Mucosa of rectum (tissue), 2 donors: ENCODE data around the gene JUND.

Experiments
- H3K27ac ChIP-seq, 2 donors: one replicate each; pipeline ENCODE4 v1.7.0; 2013; ENCODE audit warnings: inconsistent platforms in 2 of 2, low read depth in 2 of 2, low read length in 2 of 2
- H3K27me3 ChIP-seq, 2 donors: one replicate each; pipeline ENCODE4 v1.7.0; 2013; ENCODE audit warnings: low read length in 2 of 2; ENCODE audit not compliant: control insufficient read depth in 2 of 2, insufficient read depth in 2 of 2
- H3K36me3 ChIP-seq, 2 donors: one replicate each; pipeline ENCODE4 v1.7.0; 2013; ENCODE audit warnings: low read length in 2 of 2; ENCODE audit not compliant: control insufficient read depth in 2 of 2, insufficient read depth in 2 of 2
- H3K4me1 ChIP-seq, 2 donors: one replicate each; pipeline ENCODE4 v1.7.0; 2013; ENCODE audit warnings: low read length in 2 of 2, mild to moderate bottlenecking in 1 of 2; ENCODE audit not compliant: control insufficient read depth in 2 of 2, insufficient read depth in 2 of 2
- H3K4me3 ChIP-seq, 2 donors: one replicate each; pipeline ENCODE4 v1.7.0; 2013; ENCODE audit warnings: low read length in 2 of 2
- H3K9ac ChIP-seq, 2 donors: one replicate each; pipeline ENCODE4 v1.7.0; 2013; ENCODE audit warnings: low read length in 2 of 2, low read depth in 1 of 2, mild to moderate bottlenecking in 1 of 2
- H3K9me3 ChIP-seq, 2 donors: one replicate each; pipeline ENCODE4 v1.7.0; 2013; ENCODE audit warnings: low read length in 2 of 2; ENCODE audit not compliant: control insufficient read depth in 2 of 2
- donor health status: healthy.
- donor health status: Normal muscosa, but diverticular disease.

The JUND gene

DNA sequence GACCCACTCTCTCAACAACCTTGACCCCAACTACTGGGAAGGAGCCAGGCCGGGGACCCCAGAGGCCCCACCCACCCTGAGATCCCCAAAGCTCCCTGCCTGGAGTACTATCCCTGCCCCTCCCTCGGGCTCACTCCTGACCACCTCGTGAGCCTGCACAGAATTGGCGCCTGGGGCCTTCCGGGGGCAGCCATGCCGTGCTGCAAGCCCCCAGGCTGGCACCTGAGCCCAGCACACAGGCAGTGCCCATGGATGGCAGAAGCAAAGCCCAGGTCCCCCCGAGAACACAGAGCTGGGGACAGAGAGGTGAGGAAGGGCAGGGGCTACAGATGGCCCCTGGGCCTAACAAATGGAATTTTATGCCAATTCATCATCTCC lies 27.5 kb upstream of the JUND start:
- Histone ChIP-seq H3K4me1 (peaks cover 43 to 47% of the 10 kb centered on the region in 2 donors), H3K9ac (no peak overlapping the region), H3K4me3 (no peak overlapping the region), H3K27me3 (no peaks in the 10 kb centered on the region), H3K36me3 (peaks cover 6 to 31% of the 10 kb centered on the region in 2 donors), H3K9me3 (no peaks in the 10 kb centered on the region), H3K27ac (no peak overlapping the region)

DNA sequence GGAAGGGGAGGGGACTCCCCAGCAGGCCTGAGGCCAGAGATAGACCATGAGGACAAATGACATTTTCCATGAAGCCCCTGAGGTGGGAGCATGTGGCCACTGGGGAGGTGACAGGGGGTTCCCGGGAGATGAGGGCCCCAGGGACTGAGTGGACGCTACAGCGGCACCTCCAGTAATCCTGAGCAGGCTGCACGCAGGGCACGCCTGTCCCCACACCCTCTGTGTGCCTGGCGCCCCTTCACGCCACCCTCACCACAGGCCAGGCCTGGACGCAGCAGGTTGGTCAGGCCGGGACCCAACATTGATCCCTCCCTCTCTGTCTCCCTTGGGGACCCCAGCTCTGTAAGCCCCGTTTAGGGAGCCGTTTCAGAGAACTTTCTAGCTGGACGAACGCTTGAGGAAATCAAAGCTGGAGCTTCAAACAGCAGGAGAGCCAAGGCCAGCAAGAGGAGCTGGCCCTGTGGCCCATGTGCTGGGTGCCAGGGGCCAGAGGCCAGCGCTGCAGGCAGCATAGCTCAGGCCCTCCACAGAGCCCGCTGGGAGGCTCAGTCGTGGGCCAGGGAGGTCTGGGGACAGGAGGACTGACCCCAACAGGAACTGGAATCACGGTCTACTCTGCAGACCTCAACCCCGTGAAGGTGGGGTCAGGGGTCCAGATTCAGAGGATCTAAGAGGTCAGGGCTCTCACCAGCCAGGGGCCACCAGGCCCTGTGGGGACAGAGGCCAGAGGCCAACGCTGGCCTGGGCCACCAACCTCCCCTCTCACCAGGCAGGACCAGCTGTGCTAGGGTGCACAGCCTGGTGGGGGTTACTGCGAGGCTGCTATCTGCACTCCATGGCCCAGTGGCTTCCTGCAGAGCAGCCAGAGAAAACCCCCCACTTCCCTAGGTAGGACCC lies 26.9 kb upstream of the JUND start:
- no peaks in the 10 kb centered on the region for H3K27me3 ChIP-seq
- H3K4me3 ChIP-seq: no peak overlapping the region
- H3K4me1 ChIP-seq: peaks cover 48% of the 10 kb centered on the region in 2 donors
- no peaks in the 10 kb centered on the region for H3K9me3 ChIP-seq
- peak overlapping the region in 1 of 2 donors; percentile 95 for H3K27ac ChIP-seq
- peak overlapping the region in 1 of 2 donors; percentile 10 for H3K9ac ChIP-seq
- peaks cover 4 to 27% of the 10 kb centered on the region in 2 donors for H3K36me3 ChIP-seq

DNA sequence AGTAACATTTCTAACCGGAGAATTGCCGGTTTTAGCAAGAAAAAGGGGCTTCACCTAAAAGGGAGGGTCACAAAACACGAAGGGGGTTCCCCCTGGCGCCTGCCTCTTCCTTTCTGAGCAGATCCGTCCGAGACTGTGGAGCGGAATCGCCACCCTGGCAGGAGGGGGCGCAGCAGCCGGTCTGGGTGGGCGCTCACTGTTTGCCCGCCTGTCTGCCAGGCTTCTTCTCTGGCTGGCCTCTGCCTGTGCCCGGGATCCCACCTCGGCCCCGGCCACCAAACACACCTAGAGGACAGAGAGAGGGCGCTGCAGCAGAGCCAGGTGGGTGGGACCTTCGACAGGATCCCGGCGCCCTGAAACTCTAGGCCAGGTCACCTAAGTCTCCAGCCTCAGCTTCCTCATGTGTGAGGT lies 25.9 kb upstream of the JUND start:
- Histone ChIP-seq H3K4me3 (no peak overlapping the region), H3K27ac (peak overlapping the region; percentile 17 to 95), H3K36me3 (peaks cover 2 to 21% of the 10 kb centered on the region in 2 donors), H3K4me1 (peaks cover 44 to 45% of the 10 kb centered on the region in 2 donors), H3K9me3 (no peaks in the 10 kb centered on the region), H3K27me3 (no peaks in the 10 kb centered on the region), H3K9ac (no peak overlapping the region)

DNA sequence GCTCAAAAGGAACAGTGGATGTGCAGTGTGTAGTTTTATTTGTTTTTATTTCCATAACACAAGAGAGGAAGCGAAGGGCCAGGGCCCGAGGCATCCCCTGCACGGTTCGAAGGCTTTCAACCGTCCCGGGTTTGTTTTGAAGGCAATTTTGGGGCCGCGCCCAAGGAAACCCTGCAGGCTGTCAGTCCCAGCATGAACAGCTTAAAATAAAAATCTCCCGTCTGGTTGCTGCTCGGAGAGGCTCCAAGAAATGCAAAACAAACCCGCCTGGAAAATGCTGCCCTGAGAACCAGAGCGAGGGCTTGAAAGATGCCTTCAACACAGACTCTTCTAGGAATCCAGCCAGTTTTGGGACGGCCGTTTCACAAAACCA lies 25.5 kb upstream of the JUND start:
- peak overlapping the region; percentile 23 to 95 for H3K27ac ChIP-seq
- H3K36me3 ChIP-seq: peaks cover 2 to 17% of the 10 kb centered on the region in 2 donors
- H3K4me3 ChIP-seq: peak overlapping the region in 1 of 2 donors; percentile 9

DNA sequence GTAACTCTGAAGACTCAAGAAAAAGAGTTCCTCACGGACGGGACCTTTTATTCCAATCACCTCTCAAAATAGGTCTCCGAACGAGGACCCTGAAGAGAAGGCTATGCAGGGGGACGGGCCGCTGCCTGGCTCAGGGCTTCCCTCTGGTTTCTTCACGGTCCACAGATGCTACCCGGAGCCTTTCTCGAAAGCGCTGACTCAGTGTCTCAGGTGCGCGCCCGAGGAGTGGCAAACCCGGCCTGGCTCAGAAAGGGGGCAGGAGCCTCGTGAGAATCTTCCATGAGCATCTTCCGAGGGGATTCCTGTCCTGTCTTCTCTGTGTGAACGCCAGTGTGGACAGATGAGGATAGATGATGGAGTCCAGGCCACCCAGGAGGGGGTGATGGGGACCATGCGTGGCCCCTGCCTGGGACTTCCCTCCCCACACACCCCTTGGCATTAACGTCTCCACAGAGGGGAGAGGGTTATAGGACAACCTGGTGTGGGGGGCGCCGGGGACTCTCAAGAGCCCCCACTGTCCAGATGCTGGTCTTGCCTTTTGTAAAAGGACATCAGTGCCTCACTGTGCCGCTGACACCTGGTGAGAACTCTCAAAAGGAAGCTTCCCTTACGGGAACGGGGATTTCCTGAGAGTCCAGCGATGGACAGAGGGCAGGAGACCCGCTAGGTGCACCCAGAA lies 24.9 kb upstream of the JUND start:
- Histone ChIP-seq H3K4me3 (peak overlapping the region in 1 of 2 donors; percentile 9), H3K27me3 (no peaks in the 10 kb centered on the region), H3K36me3 (peaks cover 2 to 13% of the 10 kb centered on the region in 2 donors), H3K9me3 (no peaks in the 10 kb centered on the region), H3K27ac (peak overlapping the region; percentile 23 to 95), H3K9ac (peak overlapping the region in 1 of 2 donors; percentile 24), H3K4me1 (peaks cover 37 to 43% of the 10 kb centered on the region in 2 donors)

More for the DNA sequence above, 25.5 kb upstream of the JUND start:
- Histone ChIP-seq H3K9me3 (no peaks in the 10 kb centered on the region), H3K27me3 (no peaks in the 10 kb centered on the region), H3K4me1 (peaks cover 40 to 41% of the 10 kb centered on the region in 2 donors), H3K9ac (no peak overlapping the region)

DNA sequence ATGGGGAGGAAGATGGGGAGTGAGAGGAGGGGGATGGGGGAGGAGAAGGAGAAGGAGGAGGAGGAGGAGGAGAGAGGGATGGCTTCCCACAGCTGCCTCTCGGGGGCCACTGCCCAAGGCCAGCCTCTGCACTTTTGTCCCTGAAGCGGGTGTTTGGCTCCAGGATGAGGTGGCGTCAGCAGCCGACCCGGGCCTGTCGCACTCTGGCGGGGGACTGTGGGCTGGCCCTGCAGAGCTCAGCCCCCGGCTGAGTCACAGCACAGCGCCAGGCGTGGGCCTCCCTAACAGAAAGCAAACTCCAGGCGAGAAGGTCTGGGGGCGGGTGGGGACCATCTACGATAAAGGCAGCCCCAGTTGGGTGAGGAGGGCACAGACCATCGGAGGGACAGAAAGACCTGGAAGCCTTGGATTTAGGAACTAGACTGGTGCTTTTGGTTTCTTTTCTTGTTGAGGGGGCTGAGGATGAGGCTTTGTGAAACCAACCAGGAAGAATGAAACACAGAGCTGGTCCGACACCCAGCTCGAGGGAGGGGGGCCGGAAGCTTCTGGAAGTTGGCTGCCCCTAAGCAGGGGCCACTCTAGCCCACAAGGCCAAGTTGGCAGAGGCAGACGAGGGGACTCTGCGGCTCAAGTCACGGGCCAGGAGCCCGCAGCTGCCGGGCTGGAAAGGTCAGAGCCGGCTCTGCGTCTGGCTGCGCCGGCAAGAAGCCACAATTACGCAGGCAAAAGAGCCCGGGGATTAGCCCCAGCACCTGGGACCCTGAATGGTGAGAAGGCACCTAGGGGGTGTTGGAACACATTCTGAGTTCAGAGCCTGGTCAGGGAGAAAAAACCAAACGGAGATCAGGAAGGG lies 23.3 kb upstream of the JUND start:
- peak overlapping the region; percentile 95 to 96 for H3K27ac ChIP-seq
- no peaks in the 10 kb centered on the region for H3K27me3 ChIP-seq
- peaks cover 2 to 11% of the 10 kb centered on the region in 2 donors for H3K36me3 ChIP-seq
- peaks cover 34% of the 10 kb centered on the region in 2 donors for H3K4me1 ChIP-seq
- H3K9me3 ChIP-seq: no peaks in the 10 kb centered on the region
- H3K4me3 ChIP-seq: peak overlapping the region; percentile 64 to 67
- peak overlapping the region; percentile 81 to 89 for H3K9ac ChIP-seq

DNA sequence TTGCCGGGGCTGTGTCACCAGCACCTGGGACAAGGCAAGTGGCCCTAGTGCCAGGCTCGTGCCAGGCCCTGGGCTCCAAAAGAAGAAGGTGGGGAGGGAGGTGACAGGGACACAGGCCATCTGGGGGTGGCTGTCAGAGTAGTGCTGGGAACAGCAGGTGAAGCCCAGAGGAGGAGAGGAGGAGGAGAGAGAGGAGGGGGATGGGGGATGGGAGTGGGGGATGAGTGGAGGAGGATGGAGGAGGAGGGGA lies 22.7 kb upstream of the JUND start:
- Histone ChIP-seq H3K9me3 (no peaks in the 10 kb centered on the region), H3K4me3 (peak overlapping the region; percentile 64 to 67), H3K27me3 (no peaks in the 10 kb centered on the region), H3K9ac (peak overlapping the region; percentile 81 to 89), H3K4me1 (peaks cover 33 to 34% of the 10 kb centered on the region in 2 donors), H3K27ac (peak overlapping the region; percentile 95 to 96), H3K36me3 (peaks cover 2 to 6% of the 10 kb centered on the region in 2 donors)

DNA sequence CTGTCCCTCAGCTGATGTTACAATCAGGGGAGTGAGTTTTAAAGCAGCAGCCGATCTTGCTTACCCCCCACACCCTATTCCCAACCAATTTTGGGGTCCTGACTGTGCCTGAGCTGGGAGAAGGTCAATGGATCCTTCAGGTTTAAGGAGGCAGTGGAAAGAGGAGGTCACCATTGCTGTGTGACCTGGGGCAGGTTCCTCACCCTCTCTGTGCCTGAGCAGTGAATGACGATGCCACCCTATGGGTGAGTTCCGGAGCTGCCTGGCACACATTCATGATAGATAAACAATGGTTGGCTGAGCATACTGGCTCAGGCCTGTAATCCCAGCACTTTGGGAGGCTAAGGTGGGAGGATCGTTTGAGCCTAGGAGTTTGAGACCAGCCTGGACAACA lies 20.3 kb upstream of the JUND start:
- H3K4me1 ChIP-seq: peaks cover 29 to 33% of the 10 kb centered on the region in 2 donors
- peak overlapping the region; percentile 70 to 77 for H3K27ac ChIP-seq
- no peaks in the 10 kb centered on the region for H3K9me3 ChIP-seq
- peak overlapping the region; percentile 26 to 40 for H3K9ac ChIP-seq
- no peaks in the 10 kb centered on the region for H3K36me3 ChIP-seq
- no peaks in the 10 kb centered on the region for H3K27me3 ChIP-seq
- H3K4me3 ChIP-seq: no peak overlapping the region

DNA sequence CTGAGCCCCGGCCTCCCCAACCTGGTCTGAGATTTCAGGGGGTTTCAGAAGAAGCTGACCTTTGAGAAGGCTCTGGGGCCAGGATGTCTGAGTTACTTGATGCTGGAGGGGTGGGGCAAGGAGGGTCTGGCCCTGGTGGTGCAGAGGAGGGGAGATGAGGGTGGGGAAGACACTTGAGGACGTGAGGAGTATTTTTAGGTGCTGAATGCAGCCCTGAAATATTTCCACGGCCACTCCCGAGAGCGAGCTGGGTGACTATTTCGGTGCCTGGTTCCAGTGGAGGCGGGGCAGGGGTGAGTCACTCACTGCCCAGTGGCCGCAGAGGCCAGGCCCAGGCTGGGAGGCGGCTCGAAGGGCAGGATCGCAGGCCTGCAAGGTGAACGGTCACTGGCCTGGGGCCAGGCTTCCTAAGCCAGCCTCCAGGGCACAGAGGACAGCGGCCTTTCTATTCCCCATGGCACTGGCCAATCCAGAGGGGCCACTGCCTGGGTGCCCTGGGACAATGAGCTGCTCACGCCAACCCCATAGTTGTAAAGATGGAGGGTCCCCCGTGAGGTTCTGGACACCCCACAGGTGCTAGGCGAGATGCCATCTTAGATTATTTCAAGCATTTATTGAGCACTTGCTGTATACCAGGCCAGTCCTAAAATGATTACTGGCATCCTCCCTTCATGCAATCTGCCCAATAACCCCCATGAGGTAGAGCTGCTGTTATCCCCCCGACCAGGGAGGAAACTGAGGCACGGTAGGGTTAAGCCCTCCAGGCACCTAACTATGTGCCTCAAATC lies 19.7 kb upstream of the JUND start:
- Histone ChIP-seq H3K36me3 (no peaks in the 10 kb centered on the region), H3K4me1 (peaks cover 23 to 33% of the 10 kb centered on the region in 2 donors), H3K9ac (peak overlapping the region; percentile 26 to 40), H3K27ac (peak overlapping the region; percentile 70 to 77), H3K4me3 (no peak overlapping the region), H3K27me3 (no peaks in the 10 kb centered on the region), H3K9me3 (no peaks in the 10 kb centered on the region)
